ENCODE measurements around the gene SIK3. TPM values are rescaled to one million over a fixed set of nuclear protein-coding genes. Genes with fewer than 3 reads are reported as not detected.

The SIK3 gene
- total RNA-seq, 1 experiment from 2014 or later = 17.4 TPM

- intact Hi-C loops (cut with micrococcal nuclease; ENCODE audit: unreplicated experiment) = no loop called here
- CTCF ChIA-PET = no interaction called here
- H3K4me3 Mint-ChIP-seq (ENCODE audit: low read depth, unreplicated experiment) = no peak overlapping the region
- no peak for DNase-seq
- peaks cover 5% of the 10 kb centered on the region for H3K36me3 Mint-ChIP-seq (ENCODE audit: insufficient read depth, unreplicated experiment)
- TF ChIP-seq CTCF (IDR thresholded peaks at IDR 0.05; ENCODE audit: unreplicated experiment) = no peak
- H3K4me1 Mint-ChIP-seq (ENCODE audit: low read depth, unreplicated experiment) = no peaks in the 10 kb centered on the region
- no peaks in the 10 kb centered on the region for H3K9me3 Mint-ChIP-seq (ENCODE audit: low read depth, unreplicated experiment)
- H3K27ac Mint-ChIP-seq (ENCODE audit: unreplicated experiment) = no peak overlapping the region
- no TSS peak for BruUV-seq (replicated peaks)
- H3K27me3 Mint-ChIP-seq (ENCODE audit: unreplicated experiment) = no peaks in the 10 kb centered on the region
Observed at GRCh38 chr11:116925050-116925449, 173.2 kb downstream of the SIK3 start.

DNA sequence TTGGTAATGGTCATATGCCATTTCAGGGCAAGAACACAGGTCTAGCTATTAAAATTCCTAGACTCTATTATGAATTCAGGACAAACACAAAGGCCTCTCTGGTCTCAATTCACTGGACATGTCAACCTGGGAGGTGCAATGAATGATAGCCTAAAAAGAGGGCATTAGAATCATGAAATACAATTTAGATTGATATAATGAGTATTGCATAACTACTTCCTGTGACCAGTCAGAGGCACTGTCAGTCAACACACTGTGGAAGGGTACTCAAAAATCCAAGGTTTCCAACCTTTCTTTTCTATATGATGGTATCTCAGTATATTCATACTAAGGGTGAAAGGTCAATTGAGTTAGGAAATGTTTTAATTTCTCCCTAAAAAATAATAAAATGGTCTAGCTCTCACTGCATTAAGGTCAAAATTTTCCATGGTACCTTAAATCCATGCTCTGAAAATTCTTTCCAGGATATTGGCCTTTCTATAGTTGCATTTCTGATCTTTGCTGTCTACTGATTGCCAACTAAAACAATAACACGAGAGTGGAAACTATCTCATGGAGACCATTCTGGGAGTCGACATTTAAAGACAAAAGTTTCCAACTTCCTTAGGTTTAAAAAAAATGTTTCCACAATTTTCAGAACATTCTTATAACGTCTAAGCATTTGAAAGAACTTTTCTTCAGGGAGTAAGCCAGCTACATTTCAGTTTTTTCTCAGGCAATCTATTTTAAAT is 179.1 kb downstream of the SIK3 start:
- Mint-ChIP-seq H3K4me3 (ENCODE audit: low read depth, unreplicated experiment) (no peak overlapping the region), H3K36me3 (ENCODE audit: insufficient read depth, unreplicated experiment) (no peaks in the 10 kb centered on the region), H3K4me1 (ENCODE audit: low read depth, unreplicated experiment) (no peaks in the 10 kb centered on the region), H3K9me3 (ENCODE audit: low read depth, unreplicated experiment) (no peaks in the 10 kb centered on the region), H3K27ac (ENCODE audit: unreplicated experiment) (no peak overlapping the region), H3K27me3 (ENCODE audit: unreplicated experiment) (no peaks in the 10 kb centered on the region)
- CTCF ChIA-PET = no interaction called here
- intact Hi-C loops (cut with micrococcal nuclease; ENCODE audit: unreplicated experiment) = no loop called here
- BruUV-seq (replicated peaks) = no TSS peak
- TF ChIP-seq CTCF (IDR thresholded peaks at IDR 0.05; ENCODE audit: unreplicated experiment) = no peak
- DNase-seq = no peak

- Mint-ChIP-seq H3K36me3 (ENCODE audit: insufficient read depth, unreplicated experiment) (no peaks in the 10 kb centered on the region), H3K4me1 (ENCODE audit: low read depth, unreplicated experiment) (no peaks in the 10 kb centered on the region), H3K27ac (ENCODE audit: unreplicated experiment) (no peak overlapping the region), H3K9me3 (ENCODE audit: low read depth, unreplicated experiment) (no peaks in the 10 kb centered on the region), H3K4me3 (ENCODE audit: low read depth, unreplicated experiment) (no peak overlapping the region), H3K27me3 (ENCODE audit: unreplicated experiment) (no peaks in the 10 kb centered on the region)
- no TSS peak for BruUV-seq (replicated peaks)
- intact Hi-C loops (cut with micrococcal nuclease; ENCODE audit: unreplicated experiment) = no loop called here
- no peak for TF ChIP-seq CTCF (IDR thresholded peaks at IDR 0.05; ENCODE audit: unreplicated experiment)
- CTCF ChIA-PET = interaction anchor here (0.6 kb wide), 1 partner anchor 27 kb away, joined by 3 read pairs; no protein-coding TSS in a partner anchor
- DNase-seq = no peak
Observed at GRCh38 chr11:116917632-116918031, 180.6 kb downstream of the SIK3 start.

GRCh38 chr11:116916886-116917285 is 181.3 kb downstream of the SIK3 start:
- no peaks in the 10 kb centered on the region for H3K9me3 Mint-ChIP-seq (ENCODE audit: low read depth, unreplicated experiment)
- no peaks in the 10 kb centered on the region for H3K27me3 Mint-ChIP-seq (ENCODE audit: unreplicated experiment)
- no peaks in the 10 kb centered on the region for H3K4me1 Mint-ChIP-seq (ENCODE audit: low read depth, unreplicated experiment)
- DNase-seq = no peak
- CTCF ChIA-PET = no interaction called here
- H3K4me3 Mint-ChIP-seq (ENCODE audit: low read depth, unreplicated experiment) = no peak overlapping the region
- intact Hi-C loops (cut with micrococcal nuclease; ENCODE audit: unreplicated experiment) = no loop called here
- BruUV-seq (replicated peaks) = no TSS peak
- no peaks in the 10 kb centered on the region for H3K36me3 Mint-ChIP-seq (ENCODE audit: insufficient read depth, unreplicated experiment)
- no peak for TF ChIP-seq CTCF (IDR thresholded peaks at IDR 0.05; ENCODE audit: unreplicated experiment)
- H3K27ac Mint-ChIP-seq (ENCODE audit: unreplicated experiment) = no peak overlapping the region
